Fibroblast of lung (primary cell): ENCODE data around the gene MACROD2. TPM values are rescaled to one million over a fixed set of nuclear protein-coding genes. Genes with fewer than 3 reads are reported as not detected.

ENCODE experiments used
- DNase-seq, 2 donors: peaks; one replicate each; pipeline versions ENCODE4 v3.0.0 to v3.0.0-alpha.2; 2010; ENCODE audit warnings: low read depth in 2 of 2
- H2AFZ ChIP-seq: 2 replicates; pipeline ENCODE4 v1.5.1; 2012; ENCODE audit warnings: low read length, control low read depth, inconsistent platforms
- H3K27ac ChIP-seq: 2 replicates; pipeline ENCODE4 v1.5.1; 2011; ENCODE audit warnings: low read length, control low read depth; ENCODE audit not compliant: insufficient read depth
- H3K27me3 ChIP-seq: 2 replicates; pipeline ENCODE4 v1.5.1; 2011; ENCODE audit warnings: mild to moderate bottlenecking, low read length; ENCODE audit not compliant: control insufficient read depth, insufficient read depth
- H3K36me3 ChIP-seq: 2 replicates; pipeline ENCODE4 v1.5.1; 2011; ENCODE audit warnings: low read length; ENCODE audit not compliant: control insufficient read depth, insufficient read depth
- H3K4me1 ChIP-seq: 2 replicates; pipeline ENCODE4 v1.5.1; 2011; ENCODE audit warnings: low read length; ENCODE audit not compliant: control insufficient read depth, insufficient read depth; ENCODE audit errors: extremely low read depth
- H3K4me2 ChIP-seq: 2 replicates; pipeline ENCODE4 v1.5.1; 2011; ENCODE audit warnings: low read length, control low read depth; ENCODE audit not compliant: insufficient read depth; ENCODE audit errors: extremely low read depth
- H3K4me3 ChIP-seq, 4 experiments: fragments of 200-600 bp in 1 of 4; sonication (generic) in 1 of 4; replicated peaks in 1 of 4; 2 replicates each; pipeline ENCODE4 v1.5.1; 2011 to 2016; ENCODE audit warnings: low read length in 4 of 4, low read depth in 3 of 4, mild to moderate bottlenecking in 3 of 4, control low read depth in 2 of 4, inconsistent platforms in 1 of 4, mixed read lengths in 1 of 4; ENCODE audit not compliant: insufficient read depth in 1 of 4; ENCODE audit errors: control extremely low read depth in 1 of 4
- H3K79me2 ChIP-seq: 2 replicates; pipeline ENCODE4 v1.5.1; 2012; ENCODE audit warnings: mild to moderate bottlenecking, low read length, inconsistent platforms; ENCODE audit not compliant: control insufficient read depth, insufficient read depth
- H3K9ac ChIP-seq: 2 replicates; pipeline ENCODE4 v1.5.1; 2011; ENCODE audit warnings: mild to moderate bottlenecking, low read length, control low read depth; ENCODE audit not compliant: insufficient read depth
- H3K9me3 ChIP-seq: 2 replicates; pipeline ENCODE4 v1.5.1; 2012; ENCODE audit warnings: low read depth, low read length; ENCODE audit not compliant: control insufficient read depth, insufficient read depth
- H4K20me1 ChIP-seq: 2 replicates; pipeline ENCODE4 v1.5.1; 2011; ENCODE audit warnings: low read length; ENCODE audit not compliant: control insufficient read depth, insufficient read depth; ENCODE audit errors: extremely low read depth
- CTCF ChIP-seq, 2 donors: IDR thresholded peaks in 1 of 2; conservative IDR thresholded peaks in 1 of 2; 1 replicate in 1 of 2; 2 replicates in 1 of 2; pipeline ENCODE4 v1.5.1; 2011 to 2012; ENCODE audit warnings: low read length in 2 of 2, control low read depth in 1 of 2, inconsistent platforms in 1 of 2, low read depth in 1 of 2, mild to moderate bottlenecking in 1 of 2
- EZH2 ChIP-seq: IDR thresholded peaks from 2 replicates; pipeline ENCODE4 v1.5.1; 2012; ENCODE audit warnings: low read length, control low read depth, mild to moderate bottlenecking; ENCODE audit errors: missing control alignments
- polyA plus RNA-seq, 2 donors: library from polyadenylated mRNA; depleted of rRNA in 1 of 2; stranded (reverse) in 1 of 2; unstranded in 1 of 2; fragments of >200 nt; gene quantifications; 2 replicates each; pipeline ENCODE4 v1.2.1, GENCODE V29; 2011 to 2012; ENCODE audit warnings: missing spikeins in 1 of 2
- total RNA-seq: library from RNA; depleted of rRNA; stranded (reverse); fragments of >200 nt; gene quantifications from 2 replicates; pipeline ENCODE4 v1.2.1, GENCODE V29; 2014

The MACROD2 gene
- total and polyA plus RNA-seq, 2 donors (not counting 1 experiment from before 2014, with no cell fraction given): 0.54 to 1.7 TPM

GRCh38 chr20:15512916-15513315 lies 1517.6 kb downstream of the MACROD2 start:
- Histone ChIP-seq H3K27ac (no peak overlapping the region), H3K9me3 (no peaks in the 10 kb centered on the region), H3K4me3 (no peak overlapping the region), H2AFZ (no peak overlapping the region), H3K4me1 (no peaks in the 10 kb centered on the region), H4K20me1 (no peaks in the 10 kb centered on the region), H3K27me3 (no peaks in the 10 kb centered on the region), H3K4me2 (no peak overlapping the region), H3K36me3 (no peaks in the 10 kb centered on the region), H3K79me2 (no peaks in the 10 kb centered on the region), H3K9ac (no peak overlapping the region)
- TF ChIP-seq EZH2 (no peak), CTCF (conservative IDR thresholded peaks at IDR 0.05 in 1 of 2, IDR thresholded peaks at IDR 0.05 in 1 of 2; ENCODE audit: low read depth in 1 of 2, low read length in 2 of 2) (no peak)
- DNase-seq: no peak

GRCh38 chr20:15515691-15516090 lies 1520.4 kb downstream of the MACROD2 start:
- no peaks in the 10 kb centered on the region for H3K9me3 ChIP-seq
- H4K20me1 ChIP-seq: no peaks in the 10 kb centered on the region
- TF ChIP-seq CTCF (conservative IDR thresholded peaks at IDR 0.05 in 1 of 2, IDR thresholded peaks at IDR 0.05 in 1 of 2; ENCODE audit: low read depth in 1 of 2, low read length in 2 of 2): no peak
- no peak for TF ChIP-seq EZH2
- H3K9ac ChIP-seq: no peak overlapping the region
- H3K27me3 ChIP-seq: no peaks in the 10 kb centered on the region
- no peak overlapping the region for H2AFZ ChIP-seq
- H3K4me1 ChIP-seq: no peaks in the 10 kb centered on the region
- H3K36me3 ChIP-seq: no peaks in the 10 kb centered on the region
- no peak overlapping the region for H3K4me3 ChIP-seq
- no peak overlapping the region for H3K27ac ChIP-seq
- no peaks in the 10 kb centered on the region for H3K79me2 ChIP-seq
- DNase-seq: no peak
- no peak overlapping the region for H3K4me2 ChIP-seq

- no peak overlapping the region for H3K4me2 ChIP-seq
- no peak for DNase-seq
- no peaks in the 10 kb centered on the region for H3K79me2 ChIP-seq
- no peaks in the 10 kb centered on the region for H3K27me3 ChIP-seq
- H3K9ac ChIP-seq: no peak overlapping the region
- H3K4me3 ChIP-seq: no peak overlapping the region
- TF ChIP-seq EZH2 (no peak), CTCF (conservative IDR thresholded peaks at IDR 0.05 in 1 of 2, IDR thresholded peaks at IDR 0.05 in 1 of 2; ENCODE audit: low read depth in 1 of 2, low read length in 2 of 2) (no peak)
- H3K9me3 ChIP-seq: no peaks in the 10 kb centered on the region
- no peak overlapping the region for H2AFZ ChIP-seq
- H4K20me1 ChIP-seq: no peaks in the 10 kb centered on the region
- no peak overlapping the region for H3K27ac ChIP-seq
- no peaks in the 10 kb centered on the region for H3K36me3 ChIP-seq
- no peaks in the 10 kb centered on the region for H3K4me1 ChIP-seq
Observed at GRCh38 chr20:15520930-15521524, 1525.7 kb downstream of the MACROD2 start.
